Mesendoderm (in vitro differentiated cells): Measurements from ENCODE around the gene GRIK4.

ENCODE experiments used
- DNase-seq: peaks from one replicate; pipeline ENCODE4 v3.0.0; 2013
- H2AK5ac ChIP-seq: 2 replicates; pipeline ENCODE4 v1.6.1; 2013; ENCODE audit warnings: low read length, inconsistent platforms
- H2BK120ac ChIP-seq: 2 replicates; pipeline ENCODE4 v1.6.1; 2013; ENCODE audit warnings: low read depth, mild to moderate bottlenecking, low read length, moderate library complexity, mixed read lengths
- H2BK15ac ChIP-seq: replicated peaks from 2 replicates; pipeline ENCODE4 v1.6.1; 2013; ENCODE audit warnings: low read depth, mild to moderate bottlenecking, moderate library complexity
- H2BK5ac ChIP-seq: 2 replicates; pipeline ENCODE4 v1.6.1; 2013; ENCODE audit warnings: low read length, inconsistent platforms
- H3K18ac ChIP-seq: 2 replicates; pipeline ENCODE4 v1.6.1; 2013; ENCODE audit warnings: mild to moderate bottlenecking, low read length, mixed read lengths
- H3K23ac ChIP-seq: one replicate; pipeline ENCODE4 v1.6.1; 2013; ENCODE audit warnings: low read length
- H3K27ac ChIP-seq: 2 replicates; pipeline ENCODE4 v1.5.1; 2013; ENCODE audit warnings: low read depth, mild to moderate bottlenecking, inconsistent platforms, low read length, moderate library complexity
- H3K27me3 ChIP-seq: 2 replicates; pipeline ENCODE4 v1.6.1; 2013; ENCODE audit warnings: low read length, control low read depth, mild to moderate bottlenecking, inconsistent platforms; ENCODE audit not compliant: insufficient read depth, poor library complexity
- H3K36me3 ChIP-seq: 2 replicates; pipeline ENCODE4 v1.6.1; 2013; ENCODE audit warnings: low read length, inconsistent platforms; ENCODE audit not compliant: control insufficient read depth, insufficient read depth
- H3K4ac ChIP-seq: one replicate; pipeline ENCODE4 v1.6.1; 2013; ENCODE audit warnings: low read depth, mild to moderate bottlenecking, low read length, moderate library complexity
- H3K4me1 ChIP-seq: 2 replicates; pipeline ENCODE4 v1.6.1; 2013; ENCODE audit warnings: low read depth, low read length, inconsistent platforms; ENCODE audit not compliant: control insufficient read depth
- H3K4me2 ChIP-seq: 2 replicates; pipeline ENCODE4 v1.6.1; 2013; ENCODE audit warnings: low read length
- H3K4me3 ChIP-seq: 2 replicates; pipeline ENCODE4 v1.5.1; 2013; ENCODE audit warnings: mild to moderate bottlenecking, low read length
- H3K56ac ChIP-seq: one replicate; pipeline ENCODE4 v1.6.1; 2013; ENCODE audit warnings: low read length
- H3K79me1 ChIP-seq: 2 replicates; pipeline ENCODE4 v1.6.1; 2013; ENCODE audit warnings: low read length, inconsistent platforms
- H3K79me2 ChIP-seq: 2 replicates; pipeline ENCODE4 v1.6.1; 2013; ENCODE audit warnings: mild to moderate bottlenecking, low read length; ENCODE audit not compliant: control insufficient read depth, insufficient read depth
- H3K9ac ChIP-seq: 2 replicates; pipeline ENCODE4 v1.6.1; 2013; ENCODE audit warnings: low read length, inconsistent platforms
- H4K5ac ChIP-seq: one replicate; pipeline ENCODE4 v1.6.1; 2013; ENCODE audit warnings: low read length
- H4K8ac ChIP-seq: one replicate; pipeline ENCODE4 v1.6.1; 2013; ENCODE audit warnings: low read depth, mild to moderate bottlenecking, control low read depth, low read length, moderate library complexity
- WGBS: extraction: QIAGEN DNeasy Blood & Tissue Kit; methylation state at CpG from one replicate; pipeline ENCODE4 v1.1.7; 2013; ENCODE audit warnings: low lambda C conversion rate, missing lambda C conversion rate; ENCODE audit not compliant: insufficient coverage; ENCODE audit errors: extremely low coverage; 5-methylcytosine and 5-hydroxymethylcytosine counted together

Gene GRIK4

GRCh38 chr11:120811199-120811598 lies 299.7 kb downstream of the GRIK4 start:
- H3K27me3 ChIP-seq = no peaks in the 10 kb centered on the region
- no peaks in the 10 kb centered on the region for H3K79me1 ChIP-seq
- H4K8ac ChIP-seq = no peak overlapping the region
- H3K4me2 ChIP-seq = no peak overlapping the region
- no peaks in the 10 kb centered on the region for H3K4me1 ChIP-seq
- no peak overlapping the region for H2AK5ac ChIP-seq
- DNase-seq = no peak
- no peak overlapping the region for H3K27ac ChIP-seq
- no peak overlapping the region for H2BK15ac ChIP-seq
- H3K56ac ChIP-seq = no peak overlapping the region
- H3K23ac ChIP-seq = no peak overlapping the region
- H2BK120ac ChIP-seq = no peak overlapping the region
- H2BK5ac ChIP-seq = no peak overlapping the region
- H3K79me2 ChIP-seq = no peaks in the 10 kb centered on the region
- no peak overlapping the region for H4K5ac ChIP-seq
- H3K4ac ChIP-seq = no peak overlapping the region
- no CpG with 5 or more reads among the region's 5 CpGs for WGBS
- H3K4me3 ChIP-seq = no peak overlapping the region
- H3K9ac ChIP-seq = no peak overlapping the region
- no peaks in the 10 kb centered on the region for H3K36me3 ChIP-seq
- no peak overlapping the region for H3K18ac ChIP-seq

- Histone ChIP-seq H3K4ac (no peak overlapping the region), H3K23ac (no peak overlapping the region), H4K5ac (no peak overlapping the region), H2BK120ac (no peak overlapping the region), H2BK5ac (no peak overlapping the region), H3K9ac (no peak overlapping the region), H3K79me2 (no peaks in the 10 kb centered on the region), H4K8ac (no peak overlapping the region), H3K18ac (no peak overlapping the region), H3K36me3 (no peaks in the 10 kb centered on the region), H3K27ac (no peak overlapping the region), H3K4me1 (no peaks in the 10 kb centered on the region), H3K56ac (no peak overlapping the region), H3K79me1 (no peaks in the 10 kb centered on the region), H3K4me2 (no peak overlapping the region), H2BK15ac (no peak overlapping the region), H2AK5ac (no peak overlapping the region), H3K27me3 (no peaks in the 10 kb centered on the region), H3K4me3 (no peak overlapping the region)
- no peak for DNase-seq
- WGBS = no CpG with 5 or more reads among the region's 5 CpGs
Observed at GRCh38 chr11:120811731-120812130, 300.2 kb downstream of the GRIK4 start.

- no peaks in the 10 kb centered on the region for H3K79me1 ChIP-seq
Observed at GRCh38 chr11:120814531-120815318, 303.2 kb downstream of the GRIK4 start.

DNA sequence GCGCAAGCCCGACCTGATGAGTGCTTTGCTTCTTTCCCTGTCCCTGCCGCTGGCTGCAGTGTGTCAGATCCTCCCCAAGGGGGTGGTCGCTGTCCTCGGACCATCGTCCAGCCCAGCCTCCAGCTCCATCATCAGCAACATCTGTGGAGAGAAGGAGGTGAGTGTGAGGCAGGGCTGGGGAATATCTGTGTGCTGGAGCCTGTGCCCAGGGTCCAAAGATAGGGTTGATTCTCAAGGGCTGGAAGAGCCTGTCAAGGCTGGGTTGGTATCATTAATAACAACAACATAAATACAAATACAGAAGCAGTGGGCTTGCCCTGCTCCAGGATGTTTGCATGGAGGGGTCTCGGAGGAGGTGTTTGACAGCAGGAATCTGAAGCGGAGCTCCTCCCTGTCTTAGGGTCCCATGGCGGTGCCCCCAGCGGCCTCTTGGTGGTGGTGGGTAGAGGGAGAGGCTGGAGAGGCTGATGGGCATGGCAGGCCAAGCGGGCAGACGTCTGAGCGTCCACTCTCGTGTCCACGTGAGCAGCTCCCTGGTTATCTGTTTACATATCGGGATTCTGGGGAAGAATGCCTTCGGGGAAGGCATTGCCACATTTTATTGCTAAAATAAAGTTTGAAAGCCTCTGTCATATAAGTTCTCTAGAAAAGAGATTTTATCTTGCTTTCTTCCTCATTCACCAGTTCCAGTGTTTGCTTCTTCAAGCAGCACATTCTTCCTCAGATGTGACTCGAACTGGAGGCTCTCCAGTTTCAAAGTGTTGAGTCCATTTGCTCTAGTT lies 304.0 kb downstream of the GRIK4 start:
- no peaks in the 10 kb centered on the region for H3K36me3 ChIP-seq
- no peak overlapping the region for H2BK120ac ChIP-seq
- no peak overlapping the region for H2AK5ac ChIP-seq
- H3K27ac ChIP-seq = no peak overlapping the region
- H3K9ac ChIP-seq = no peak overlapping the region
- peak; percentile 22 for DNase-seq
- H2BK5ac ChIP-seq = no peak overlapping the region
- H3K79me1 ChIP-seq = no peaks in the 10 kb centered on the region
- H3K4me2 ChIP-seq = no peak overlapping the region
- no CpG with 5 or more reads among the region's 18 CpGs for WGBS
- no peak overlapping the region for H3K18ac ChIP-seq
- no peaks in the 10 kb centered on the region for H3K27me3 ChIP-seq
- H3K4ac ChIP-seq = no peak overlapping the region
- H4K5ac ChIP-seq = no peak overlapping the region
- H3K4me1 ChIP-seq = no peaks in the 10 kb centered on the region
- H2BK15ac ChIP-seq = no peak overlapping the region
- no peak overlapping the region for H3K56ac ChIP-seq
- no peaks in the 10 kb centered on the region for H3K79me2 ChIP-seq
- no peak overlapping the region for H3K23ac ChIP-seq
- no peak overlapping the region for H3K4me3 ChIP-seq
- no peak overlapping the region for H4K8ac ChIP-seq

More at GRCh38 chr11:120814531-120815318, 303.2 kb downstream of the GRIK4 start:
- Histone ChIP-seq H4K5ac (no peak overlapping the region), H3K4me2 (no peak overlapping the region), H3K27me3 (no peaks in the 10 kb centered on the region), H3K4ac (no peak overlapping the region), H2BK15ac (no peak overlapping the region), H2BK120ac (no peak overlapping the region), H4K8ac (no peak overlapping the region), H3K56ac (no peak overlapping the region), H3K18ac (no peak overlapping the region), H3K23ac (no peak overlapping the region), H3K4me1 (no peaks in the 10 kb centered on the region), H2AK5ac (no peak overlapping the region), H3K4me3 (no peak overlapping the region), H3K9ac (no peak overlapping the region), H3K27ac (no peak overlapping the region), H2BK5ac (no peak overlapping the region), H3K79me2 (no peaks in the 10 kb centered on the region), H3K36me3 (no peaks in the 10 kb centered on the region)
- DNase-seq = no peak
- WGBS = no CpG with 5 or more reads among the region's 21 CpGs

DNA sequence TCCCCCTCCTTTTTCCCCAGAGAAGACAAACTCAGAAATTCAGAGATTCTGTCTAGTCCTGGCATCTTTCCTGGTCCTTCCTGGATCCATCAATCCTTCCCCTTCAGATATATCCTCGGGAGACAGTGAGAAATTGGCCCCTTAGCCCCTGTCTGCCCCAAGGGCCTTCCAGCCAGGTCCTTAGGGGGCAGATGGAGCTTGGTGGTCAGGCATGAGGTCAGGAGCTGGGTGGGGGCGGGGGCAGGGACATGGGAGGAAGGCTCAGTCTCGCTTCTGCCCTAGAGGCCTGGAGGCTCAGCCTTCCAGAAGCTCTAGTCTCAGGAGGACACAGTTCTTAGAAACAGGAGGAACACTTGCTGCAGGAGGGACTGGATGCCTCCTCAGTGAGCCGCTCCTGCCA lies 304.6 kb downstream of the GRIK4 start:
- no CpG with 5 or more reads among the region's 4 CpGs for WGBS
- H2AK5ac ChIP-seq = no peak overlapping the region
- no peak overlapping the region for H3K18ac ChIP-seq
- H3K4ac ChIP-seq = no peak overlapping the region
- no peak overlapping the region for H3K56ac ChIP-seq
- no peak overlapping the region for H3K4me3 ChIP-seq
- no peak overlapping the region for H3K9ac ChIP-seq
- no peak overlapping the region for H3K27ac ChIP-seq
- no peaks in the 10 kb centered on the region for H3K4me1 ChIP-seq
- H3K79me2 ChIP-seq = no peaks in the 10 kb centered on the region
- no peak overlapping the region for H2BK120ac ChIP-seq
- no peak overlapping the region for H3K23ac ChIP-seq
- no peak overlapping the region for H2BK15ac ChIP-seq
- no peak overlapping the region for H2BK5ac ChIP-seq
- H4K5ac ChIP-seq = no peak overlapping the region
- H3K4me2 ChIP-seq = no peak overlapping the region
- H3K79me1 ChIP-seq = no peaks in the 10 kb centered on the region
- DNase-seq = no peak
- H3K27me3 ChIP-seq = no peaks in the 10 kb centered on the region
- H4K8ac ChIP-seq = no peak overlapping the region
- no peaks in the 10 kb centered on the region for H3K36me3 ChIP-seq
